ENCODE measurements around the gene C6orf52.

DNA sequence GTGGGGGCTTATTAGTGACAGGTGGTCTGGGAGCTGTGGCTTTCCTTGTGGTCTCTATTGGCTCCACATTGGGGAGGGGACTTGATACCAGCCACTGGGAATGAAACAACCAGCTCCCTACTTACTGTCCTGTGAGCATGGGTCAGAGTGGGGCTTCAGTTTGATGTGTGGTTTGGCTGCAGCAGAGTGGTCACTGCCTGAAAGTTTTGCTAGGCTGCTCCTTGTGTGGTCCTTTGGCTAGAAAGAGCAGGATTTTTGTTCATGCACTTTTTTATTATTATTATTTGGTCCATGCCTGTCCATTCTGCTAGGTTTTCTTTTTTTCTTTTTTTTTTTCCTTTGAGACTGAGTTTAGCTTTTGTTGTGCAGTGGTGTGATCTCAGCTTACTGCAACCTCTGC, 45.6 kb upstream of the C6orf52 start:
- TF ChIP-seq SNAI2 (CRISPR knock-in tag; IDR thresholded peaks at IDR 0.05): no peak
- no peak for TF ChIP-seq ZFP30 (CRISPR knock-in tag; IDR thresholded peaks at IDR 0.05)
